Subcutaneous abdominal adipose tissue (tissue), 5 donors: ENCODE results near the gene COG4.
A peak's percentile ranks its signal among the peaks of the same experiment; 100 is the strongest.

ENCODE experiments used
- H3K27ac ChIP-seq: one replicate; pipeline ENCODE4 v1.7.0; 2013; ENCODE audit warnings: low read depth, mild to moderate bottlenecking, inconsistent platforms, low read length, moderate library complexity
- H3K27me3 ChIP-seq, 5 donors: one replicate each; pipeline ENCODE4 v1.7.0; 2013; ENCODE audit warnings: low read length in 5 of 5, inconsistent platforms in 1 of 5; ENCODE audit not compliant: control insufficient read depth in 5 of 5, insufficient read depth in 4 of 5
- H3K36me3 ChIP-seq, 5 donors: one replicate each; pipeline ENCODE4 v1.7.0; 2013; ENCODE audit warnings: low read length in 5 of 5; ENCODE audit not compliant: control insufficient read depth in 5 of 5, insufficient read depth in 5 of 5
- H3K4me1 ChIP-seq, 5 donors: one replicate each; pipeline ENCODE4 v1.7.0; 2013; ENCODE audit warnings: low read length in 5 of 5, mild to moderate bottlenecking in 3 of 5, moderate library complexity in 1 of 5; ENCODE audit not compliant: control insufficient read depth in 5 of 5, insufficient read depth in 5 of 5
- H3K4me3 ChIP-seq, 5 donors: one replicate each; pipeline ENCODE4 v1.7.0; 2013; ENCODE audit warnings: low read length in 5 of 5, low read depth in 1 of 5
- H3K9ac ChIP-seq, 5 donors: one replicate each; pipeline ENCODE4 v1.7.0; 2013; ENCODE audit warnings: low read length in 5 of 5, mild to moderate bottlenecking in 4 of 5, moderate library complexity in 3 of 5
- H3K9me3 ChIP-seq, 5 donors: one replicate each; pipeline ENCODE4 v1.7.0; 2013; ENCODE audit warnings: low read length in 5 of 5; ENCODE audit not compliant: control insufficient read depth in 5 of 5
- donor health status: healthy.
- donor health status: healthy.
- donor health status: healthy.
- donor health status: healthy.
- donor health status: healthy.

COG4 gene

GRCh38 chr16:70561623-70562022, 38.3 kb upstream of the COG4 start:
- Histone ChIP-seq H3K27me3 (no peaks in the 10 kb centered on the region), H3K27ac (no peak overlapping the region), H3K36me3 (peaks cover 48 to 99% (median 92%) of the 10 kb centered on the region in 5 donors), H3K9ac (no peak overlapping the region), H3K4me3 (no peak overlapping the region), H3K9me3 (no peaks in the 10 kb centered on the region), H3K4me1 (peaks cover 0 to 6% (median 0%) of the 10 kb centered on the region in 5 donors)

- no peak overlapping the region for H3K4me3 ChIP-seq
- H3K27ac ChIP-seq: no peak overlapping the region
- no peak overlapping the region for H3K9ac ChIP-seq
- H3K9me3 ChIP-seq: no peaks in the 10 kb centered on the region
- H3K36me3 ChIP-seq: peaks cover 56 to 99% (median 80%) of the 10 kb centered on the region in 5 donors
- H3K4me1 ChIP-seq: peaks cover 0 to 12% (median 5%) of the 10 kb centered on the region in 5 donors
- no peaks in the 10 kb centered on the region for H3K27me3 ChIP-seq
These were observed 32.7 kb upstream of the COG4 start for GRCh38 chr16:70556063-70556462.

GRCh38 chr16:70553645-70554044, 30.3 kb upstream of the COG4 start:
- Histone ChIP-seq H3K4me3 (no peak overlapping the region), H3K9me3 (no peaks in the 10 kb centered on the region), H3K36me3 (peaks cover 62 to 100% (median 81%) of the 10 kb centered on the region in 5 donors), H3K27ac (peak overlapping the region; percentile 11), H3K27me3 (no peaks in the 10 kb centered on the region), H3K9ac (peak overlapping the region in 1 of 5 donors; percentile 49), H3K4me1 (peaks cover 0 to 12% (median 5%) of the 10 kb centered on the region in 5 donors)

GRCh38 chr16:70552675-70553074, 29.3 kb upstream of the COG4 start:
- no peaks in the 10 kb centered on the region for H3K9me3 ChIP-seq
- peaks cover 67 to 100% (median 82%) of the 10 kb centered on the region in 5 donors for H3K36me3 ChIP-seq
- no peak overlapping the region for H3K27ac ChIP-seq
- no peaks in the 10 kb centered on the region for H3K27me3 ChIP-seq
- H3K4me3 ChIP-seq: no peak overlapping the region
- H3K9ac ChIP-seq: no peak overlapping the region
- H3K4me1 ChIP-seq: peaks cover 0 to 12% (median 5%) of the 10 kb centered on the region in 5 donors

- no peak overlapping the region for H3K9ac ChIP-seq
- H3K27me3 ChIP-seq: no peaks in the 10 kb centered on the region
- H3K36me3 ChIP-seq: peaks cover 62 to 96% (median 79%) of the 10 kb centered on the region in 5 donors
- H3K4me1 ChIP-seq: peaks cover 0 to 12% (median 5%) of the 10 kb centered on the region in 5 donors
- no peak overlapping the region for H3K27ac ChIP-seq
- no peaks in the 10 kb centered on the region for H3K9me3 ChIP-seq
- no peak overlapping the region for H3K4me3 ChIP-seq
These were observed 28.4 kb upstream of the COG4 start for GRCh38 chr16:70551788-70552187.

- Histone ChIP-seq H3K9ac (no peak overlapping the region), H3K4me1 (peaks cover 0 to 12% (median 5%) of the 10 kb centered on the region in 5 donors), H3K27me3 (no peaks in the 10 kb centered on the region), H3K4me3 (no peak overlapping the region), H3K36me3 (peaks cover 57 to 94% (median 77%) of the 10 kb centered on the region in 5 donors), H3K27ac (no peak overlapping the region), H3K9me3 (no peaks in the 10 kb centered on the region)
These were observed 26.7 kb upstream of the COG4 start for GRCh38 chr16:70550082-70550481.

- H3K4me3 ChIP-seq: no peak overlapping the region
- peaks cover 52 to 94% (median 76%) of the 10 kb centered on the region in 5 donors for H3K36me3 ChIP-seq
- H3K9ac ChIP-seq: no peak overlapping the region
- H3K27ac ChIP-seq: no peak overlapping the region
- H3K27me3 ChIP-seq: no peaks in the 10 kb centered on the region
- no peaks in the 10 kb centered on the region for H3K9me3 ChIP-seq
- peaks cover 0 to 10% (median 5%) of the 10 kb centered on the region in 5 donors for H3K4me1 ChIP-seq
These were observed 25.6 kb upstream of the COG4 start for GRCh38 chr16:70548936-70549335.

- H3K4me3 ChIP-seq: no peak overlapping the region
- H3K9ac ChIP-seq: no peak overlapping the region
- H3K27me3 ChIP-seq: no peaks in the 10 kb centered on the region
- no peak overlapping the region for H3K27ac ChIP-seq
- peaks cover 0 to 8% (median 0%) of the 10 kb centered on the region in 5 donors for H3K4me1 ChIP-seq
- H3K9me3 ChIP-seq: no peaks in the 10 kb centered on the region
- peaks cover 53 to 93% (median 81%) of the 10 kb centered on the region in 5 donors for H3K36me3 ChIP-seq
These were observed 21.2 kb upstream of the COG4 start for GRCh38 chr16:70544548-70544947.

GRCh38 chr16:70540994-70541393, 17.6 kb upstream of the COG4 start:
- Histone ChIP-seq H3K9ac (no peak overlapping the region), H3K27me3 (no peaks in the 10 kb centered on the region), H3K36me3 (peaks cover 47 to 96% (median 86%) of the 10 kb centered on the region in 5 donors), H3K4me1 (peaks cover 0 to 8% (median 0%) of the 10 kb centered on the region in 5 donors), H3K27ac (no peak overlapping the region), H3K4me3 (no peak overlapping the region), H3K9me3 (no peaks in the 10 kb centered on the region)

- no peak overlapping the region for H3K4me3 ChIP-seq
- no peaks in the 10 kb centered on the region for H3K9me3 ChIP-seq
- H3K27me3 ChIP-seq: no peaks in the 10 kb centered on the region
- H3K27ac ChIP-seq: no peak overlapping the region
- H3K36me3 ChIP-seq: peaks cover 50 to 95% (median 87%) of the 10 kb centered on the region in 5 donors
- no peaks in the 10 kb centered on the region for H3K4me1 ChIP-seq
- H3K9ac ChIP-seq: no peak overlapping the region
These were observed 11.6 kb upstream of the COG4 start for GRCh38 chr16:70534971-70535370.
